H9 (cell line): ENCODE data around the gene KATNA1. TPM values are rescaled to one million over a fixed set of nuclear protein-coding genes. Genes with fewer than 3 reads are reported as not detected.

Experiments used
- DNase-seq: peaks from one replicate; pipeline ENCODE4 v3.0.0-alpha.2; 2017
- H2AFZ ChIP-seq: one replicate; pipeline ENCODE4 v1.6.1; 2013; ENCODE audit warnings: mild to moderate bottlenecking, low read length, control low read depth, moderate library complexity
- H2AK5ac ChIP-seq: 2 replicates; pipeline ENCODE4 v1.6.1; 2013; ENCODE audit warnings: low read length, control low read depth, mixed read lengths; ENCODE audit not compliant: insufficient read length
- H2BK120ac ChIP-seq: one replicate; pipeline ENCODE4 v1.6.1; 2013; ENCODE audit warnings: low read depth, mild to moderate bottlenecking, low read length, control low read depth, inconsistent platforms; ENCODE audit not compliant: poor library complexity, severe bottlenecking
- H2BK12ac ChIP-seq: 2 replicates; pipeline ENCODE4 v1.6.1; 2013; ENCODE audit warnings: low read length, control low read depth, mixed read lengths, low read depth; ENCODE audit not compliant: insufficient read length
- H2BK15ac ChIP-seq: 2 replicates; pipeline ENCODE4 v1.6.1; 2013; ENCODE audit warnings: low read depth, low read length, control low read depth
- H2BK20ac ChIP-seq: one replicate; pipeline ENCODE4 v1.6.1; 2013; ENCODE audit warnings: low read depth, mild to moderate bottlenecking, low read length, control low read depth, inconsistent platforms; ENCODE audit not compliant: poor library complexity, severe bottlenecking
- H2BK5ac ChIP-seq: 2 replicates; pipeline ENCODE4 v1.6.1; 2013; ENCODE audit warnings: low read length, control low read depth, mixed read lengths; ENCODE audit not compliant: insufficient read length
- H3K14ac ChIP-seq: 2 replicates; pipeline ENCODE4 v1.6.1; 2013; ENCODE audit warnings: low read length, control low read depth; ENCODE audit not compliant: insufficient read depth
- H3K18ac ChIP-seq: 2 replicates; pipeline ENCODE4 v1.6.1; 2013; ENCODE audit warnings: low read depth, mild to moderate bottlenecking, mixed read lengths, low read length, control low read depth; ENCODE audit not compliant: insufficient read length
- H3K23ac ChIP-seq: 2 replicates; pipeline ENCODE4 v1.6.1; 2013; ENCODE audit warnings: low read length, control low read depth, mixed read lengths, low read depth; ENCODE audit not compliant: insufficient read length
- H3K23me2 ChIP-seq: 2 replicates; pipeline ENCODE4 v1.6.1; 2013; ENCODE audit warnings: low read depth, mild to moderate bottlenecking, mixed read lengths, low read length, control low read depth; ENCODE audit not compliant: insufficient read length, poor library complexity, severe bottlenecking
- H3K27ac ChIP-seq: 2 replicates; pipeline ENCODE4 v1.5.1; 2013; ENCODE audit warnings: low read length, control low read depth, mixed read lengths, low read depth; ENCODE audit not compliant: insufficient read length
- H3K27me3 ChIP-seq: 2 replicates; pipeline ENCODE4 v1.6.1; 2013; ENCODE audit warnings: low read length, control low read depth, inconsistent platforms; ENCODE audit not compliant: insufficient read depth
- H3K4ac ChIP-seq: 2 replicates; pipeline ENCODE4 v1.6.1; 2013; ENCODE audit warnings: low read depth, mild to moderate bottlenecking, control low read depth, inconsistent platforms, low read length, moderate library complexity
- H3K4me1 ChIP-seq: 2 replicates; pipeline ENCODE4 v1.6.1; 2013; ENCODE audit warnings: low read length, control low read depth, inconsistent platforms; ENCODE audit not compliant: insufficient read depth
- H3K4me2 ChIP-seq: 2 replicates; pipeline ENCODE4 v1.6.1; 2013; ENCODE audit warnings: low read length, control low read depth, mixed read lengths; ENCODE audit not compliant: insufficient read length, insufficient read depth
- H3K56ac ChIP-seq: 2 replicates; pipeline ENCODE4 v1.6.1; 2013; ENCODE audit warnings: low read depth, mild to moderate bottlenecking, mixed read lengths, low read length, control low read depth; ENCODE audit not compliant: insufficient read length
- H3K79me1 ChIP-seq: 2 replicates; pipeline ENCODE4 v1.6.1; 2013; ENCODE audit warnings: low read depth, mild to moderate bottlenecking, moderate library complexity, low read length, control low read depth, inconsistent platforms; ENCODE audit not compliant: insufficient read depth, poor library complexity, severe bottlenecking
- H3K79me2 ChIP-seq: 2 replicates; pipeline ENCODE4 v1.6.1; 2013; ENCODE audit warnings: low read length, control low read depth, inconsistent platforms; ENCODE audit not compliant: insufficient read depth
- H3K9ac ChIP-seq: 2 replicates; pipeline ENCODE4 v1.6.1; 2013; ENCODE audit warnings: low read length, control low read depth, mixed read lengths; ENCODE audit not compliant: insufficient read length; ENCODE audit errors: extremely low read depth
- H3K9me3 ChIP-seq: one replicate; pipeline ENCODE4 v1.6.1; 2013; ENCODE audit warnings: low read depth, low read length, inconsistent platforms; ENCODE audit not compliant: control insufficient read depth
- H3T11ph ChIP-seq: one replicate; pipeline ENCODE4 v1.6.1; 2013; ENCODE audit warnings: mild to moderate bottlenecking, low read length, control low read depth, inconsistent platforms
- H4K20me1 ChIP-seq: one replicate; pipeline ENCODE4 v1.6.1; 2013; ENCODE audit not compliant: control insufficient read depth, insufficient read length, insufficient read depth
- H4K5ac ChIP-seq: 2 replicates; pipeline ENCODE4 v1.6.1; 2013; ENCODE audit warnings: low read depth, mild to moderate bottlenecking, mixed read lengths, low read length, control low read depth; ENCODE audit not compliant: insufficient read length
- H4K8ac ChIP-seq: replicated peaks from 2 replicates; pipeline ENCODE4 v1.6.1; 2013; ENCODE audit warnings: low read length, control low read depth, mixed read lengths, low read depth; ENCODE audit not compliant: insufficient read length
- H4K91ac ChIP-seq: 2 replicates; pipeline ENCODE4 v1.6.1; 2013; ENCODE audit warnings: low read depth, mild to moderate bottlenecking, moderate library complexity, mixed read lengths, low read length, control low read depth; ENCODE audit not compliant: insufficient read length
- H3K27ac Mint-ChIP-seq, 3 experiments: 2 replicates in 2 of 3; 3 replicates in 1 of 3; pipeline ENCODE4 v1.8.0; 2020 to 2021; ENCODE audit warnings: mixed read lengths in 3 of 3, mild to moderate bottlenecking in 1 of 3, moderate library complexity in 1 of 3
- H3K27me3 Mint-ChIP-seq: 2 replicates; pipeline ENCODE4 v1.8.0; 2021; ENCODE audit warnings: low read depth, mild to moderate bottlenecking, moderate library complexity, mixed read lengths
- H3K36me3 Mint-ChIP-seq, 3 experiments: 2 replicates in 2 of 3; 3 replicates in 1 of 3; pipeline ENCODE4 v1.8.0; 2020 to 2021; ENCODE audit warnings: low read depth in 3 of 3, mixed read lengths in 3 of 3; ENCODE audit not compliant: insufficient read depth in 1 of 3
- H3K4me1 Mint-ChIP-seq, 2 experiments: 2 replicates each; pipeline ENCODE4 v1.8.0; 2020; ENCODE audit warnings: mixed read lengths in 2 of 2
- H3K4me3 Mint-ChIP-seq, 2 experiments: 2 replicates in 1 of 2; 3 replicates in 1 of 2; pipeline ENCODE4 v1.8.0; 2020 to 2021; ENCODE audit warnings: mild to moderate bottlenecking in 2 of 2, mixed read lengths in 2 of 2, moderate library complexity in 1 of 2
- H3K9me3 Mint-ChIP-seq, 2 experiments: 2 replicates in 1 of 2; 3 replicates in 1 of 2; pipeline ENCODE4 v1.8.0; 2020; ENCODE audit warnings: mild to moderate bottlenecking in 2 of 2, mixed read lengths in 2 of 2, moderate library complexity in 1 of 2
- CTCF ChIP-seq: fragments of 200-600 bp; sonication (generic); conservative IDR thresholded peaks from 3 replicates; pipeline ENCODE4 v1.8.0; 2021; ENCODE audit warnings: antibody characterized with exemption, mild to moderate bottlenecking
- WGBS: extraction: QIAGEN DNeasy Blood & Tissue Kit; methylation state at CpG from one replicate; pipeline ENCODE4 v1.1.7; 2013; ENCODE audit warnings: missing lambda C conversion rate, low lambda C conversion rate, mixed read lengths; ENCODE audit not compliant: insufficient read length; ENCODE audit errors: extremely low coverage; 5-methylcytosine and 5-hydroxymethylcytosine counted together
- total RNA-seq: library from RNA; stranded (reverse); gene quantifications from 2 replicates; pipeline ENCODE4 v1.2.1, GENCODE V29; 2021

The KATNA1 gene
- total RNA-seq, 1 experiment from 2014 or later = 18.3 TPM

GRCh38 chr6:149628875-149629510 lies 19.5 kb downstream of the KATNA1 start:
- Histone ChIP-seq H2AFZ (no peak overlapping the region), H2BK5ac (no peak overlapping the region), H3K4me2 (no peak overlapping the region), H2BK15ac (no peak overlapping the region), H3K23ac (no peak overlapping the region), H2AK5ac (no peak overlapping the region), H3K27ac (no peak overlapping the region), H3K79me1 (no peaks in the 10 kb centered on the region), H3K56ac (no peak overlapping the region), H2BK120ac (no peak overlapping the region), H3K9me3 (no peaks in the 10 kb centered on the region), H3K79me2 (no peaks in the 10 kb centered on the region), H4K5ac (no peak overlapping the region), H2BK12ac (no peak overlapping the region), H2BK20ac (no peak overlapping the region), H3K4me1 (no peaks in the 10 kb centered on the region), H3K14ac (no peak overlapping the region), H3K9ac (no peak overlapping the region), H3K4ac (no peak overlapping the region), H3T11ph (no peak overlapping the region), H4K91ac (no peak overlapping the region), H3K23me2 (no peaks in the 10 kb centered on the region), H3K18ac (no peak overlapping the region), H3K27me3 (no peaks in the 10 kb centered on the region), H4K20me1 (no peaks in the 10 kb centered on the region), H4K8ac (no peak overlapping the region)
- no peak for TF ChIP-seq CTCF
- Mint-ChIP-seq H3K27me3 (no peaks in the 10 kb centered on the region), H3K36me3 (peaks cover 4 to 29% (median 13%) of the 10 kb centered on the region in 3 experiments; a peak in 5 of 7 replicates), H3K4me3 (no peak overlapping the region), H3K4me1 (no peaks in the 10 kb centered on the region), H3K9me3 (no peaks in the 10 kb centered on the region), H3K27ac (peak overlapping the region in 2 of 3 experiments; percentile 9 to 14; a peak in 3 of 7 replicates)
- WGBS = no CpG with 5 or more reads among the region's 4 CpGs
- no peak for DNase-seq
